Right lobe of liver (tissue), 6 donors: ENCODE measurements around the gene TTC23L. TPM values are rescaled to one million over a fixed set of nuclear protein-coding genes. Genes with fewer than 3 reads are reported as not detected.

ENCODE experiments used
- ATAC-seq, 4 donors: fragments of 200-7000 bp; cut with Tn5 transposase; one replicate each; pipeline ENCODE4 v1.9.1; 2020; ENCODE audit warnings: mild to moderate bottlenecking in 4 of 4, moderate library complexity in 4 of 4
- DNase-seq, 3 donors: peaks; one replicate each; pipeline ENCODE4 v3.0.0-alpha.2; 2020
- H3K27ac ChIP-seq, 3 donors: fragments of 200-600 bp; one replicate each; pipeline ENCODE4 v1.8.0; 2022
- H3K27me3 ChIP-seq, 2 donors: fragments of 200-600 bp; one replicate each; pipeline ENCODE4 v1.8.0; 2022
- H3K36me3 ChIP-seq, 4 donors: fragments of 200-600 bp; sonication (generic) in 1 of 4; one replicate each; pipeline versions ENCODE4 v1.5.1 to v1.8.0; 2017 to 2022; ENCODE audit warnings: control low read depth in 1 of 4
- H3K4me1 ChIP-seq, 4 donors: fragments of 200-600 bp; sonication (generic) in 1 of 4; one replicate each; pipeline versions ENCODE4 v1.5.1 to v1.8.0; 2017 to 2022; ENCODE audit warnings: control low read depth in 1 of 4
- H3K4me3 ChIP-seq, 3 donors: fragments of 200-600 bp; one replicate each; pipeline ENCODE4 v1.8.0; 2022
- H3K9me3 ChIP-seq, 4 donors: fragments of 200-600 bp; sonication (generic) in 1 of 4; one replicate each; pipeline versions ENCODE4 v1.5.1 to v1.8.0; 2017 to 2022; ENCODE audit warnings: control low read depth in 1 of 4
- POLR2A ChIP-seq: fragments of 450-650 bp; IDR thresholded peaks from one replicate; pipeline ENCODE4 v1.6.1; 2017; ENCODE audit warnings: antibody characterized with exemption, mild to moderate bottlenecking
- WGBS: methylation state at CpG from one replicate; pipeline ENCODE4 v1.1.6; 2018; ENCODE audit warnings: low coverage, low lambda C conversion rate; ENCODE audit not compliant: insufficient coverage; ENCODE audit errors: missing lambda C conversion rate; 5-methylcytosine and 5-hydroxymethylcytosine counted together
- intact Hi-C, 2 donors: fragments of 100-400 bp; cut with DNase I; formaldehyde crosslinking; loops; one replicate each; pipeline versions ENCODE4 v1.11.2 to v1.14.1; 2022
- total RNA-seq, 6 experiments: library from RNA; depleted of rRNA in 2 of 6; stranded (reverse); fragments of >200 nt in 2 of 6; fragmentation: NEBNext Ultra II Directional in 3 of 6; extraction: Animal tissue kit (Norgen Biotek cat#: 25700) in 3 of 6; gene quantifications; one replicate each; pipeline versions ENCODE4 v1.1.0 to v1.2.4, GENCODE V29; 2016 to 2023
- TF ChIP-seq, protein P1 (sequence below), 4 donors: fragments of 200-600 bp in 3 of 4; fragments of 450-650 bp in 1 of 4; IDR thresholded peaks; one replicate each; pipeline versions ENCODE4 v1.5.1 to v1.8.0; 2016 to 2022; ENCODE audit warnings: antibody characterized with exemption in 4 of 4, mild to moderate bottlenecking in 2 of 4
- donor health status: DM: no; HTN: yes; CAD: no.
- donor health status: DM: no; HTN: no; CAD: no.
- donor health status: DM: no; HTN: no; CAD: no.
- donor health status: DM: no; HTN: yes; CAD: no.
- donor health status: DM: no; HTN: yes; CAD: no.

TTC23L gene
- total RNA-seq, 6 experiments from 2014 or later, result 0.15 to 0.51 TPM; not detected in 4

DNA sequence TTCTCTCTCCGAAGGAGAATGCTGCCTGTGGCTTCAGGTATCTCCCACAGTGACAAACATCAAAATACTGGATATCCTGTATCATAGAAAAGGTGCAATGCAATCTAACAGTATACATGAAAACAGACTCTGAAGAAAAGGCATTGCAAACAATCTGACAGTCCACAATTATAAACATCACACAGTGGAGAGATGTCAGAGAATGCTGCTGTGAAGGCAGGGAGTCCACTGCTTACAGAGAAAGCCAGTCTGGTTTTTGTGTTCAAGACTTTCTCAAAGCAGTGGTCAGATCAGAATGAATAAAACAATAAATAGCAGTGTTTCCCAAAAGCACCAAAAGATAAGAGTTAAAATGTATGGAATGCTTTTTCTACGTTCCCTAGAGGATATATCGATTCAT is 28.7 kb downstream of the TTC23L start:
- Histone ChIP-seq H3K27me3 (no peaks in the 10 kb centered on the region), H3K27ac (no peak overlapping the region), H3K9me3 (no peaks in the 10 kb centered on the region), H3K4me3 (no peak overlapping the region), H3K36me3 (no peaks in the 10 kb centered on the region), H3K4me1 (peaks cover 0 to 8% (median 0%) of the 10 kb centered on the region in 4 donors)
- 86% methylated on average over 3 of the region's 3 CpGs for WGBS
- TF ChIP-seq, protein P1, sequence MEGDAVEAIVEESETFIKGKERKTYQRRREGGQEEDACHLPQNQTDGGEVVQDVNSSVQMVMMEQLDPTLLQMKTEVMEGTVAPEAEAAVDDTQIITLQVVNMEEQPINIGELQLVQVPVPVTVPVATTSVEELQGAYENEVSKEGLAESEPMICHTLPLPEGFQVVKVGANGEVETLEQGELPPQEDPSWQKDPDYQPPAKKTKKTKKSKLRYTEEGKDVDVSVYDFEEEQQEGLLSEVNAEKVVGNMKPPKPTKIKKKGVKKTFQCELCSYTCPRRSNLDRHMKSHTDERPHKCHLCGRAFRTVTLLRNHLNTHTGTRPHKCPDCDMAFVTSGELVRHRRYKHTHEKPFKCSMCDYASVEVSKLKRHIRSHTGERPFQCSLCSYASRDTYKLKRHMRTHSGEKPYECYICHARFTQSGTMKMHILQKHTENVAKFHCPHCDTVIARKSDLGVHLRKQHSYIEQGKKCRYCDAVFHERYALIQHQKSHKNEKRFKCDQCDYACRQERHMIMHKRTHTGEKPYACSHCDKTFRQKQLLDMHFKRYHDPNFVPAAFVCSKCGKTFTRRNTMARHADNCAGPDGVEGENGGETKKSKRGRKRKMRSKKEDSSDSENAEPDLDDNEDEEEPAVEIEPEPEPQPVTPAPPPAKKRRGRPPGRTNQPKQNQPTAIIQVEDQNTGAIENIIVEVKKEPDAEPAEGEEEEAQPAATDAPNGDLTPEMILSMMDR (IDR thresholded peaks at IDR 0.05), result no peak
- no peak for TF ChIP-seq POLR2A
- no peak for DNase-seq
- no peak for ATAC-seq
- intact Hi-C loops, result no loop called here

DNA sequence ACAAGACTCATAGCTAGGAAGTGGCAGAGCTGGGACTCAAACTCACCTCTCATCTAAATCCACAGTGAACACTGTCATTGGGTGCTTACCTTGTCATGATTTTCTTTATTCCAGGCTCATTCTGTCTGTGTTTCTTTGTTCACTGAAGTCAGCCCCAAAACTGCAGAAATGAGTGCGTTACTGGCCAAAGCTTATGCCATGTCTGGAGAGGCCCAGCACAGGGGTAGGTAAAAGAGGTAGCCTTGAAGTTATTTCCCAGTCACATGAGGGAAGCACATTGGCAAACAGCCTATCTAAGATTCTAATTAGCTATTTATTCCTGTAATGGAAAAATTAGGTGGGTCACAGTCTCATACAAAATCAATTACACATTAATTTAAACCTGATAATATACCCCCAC is 29.8 kb downstream of the TTC23L start:
- WGBS, result 86% methylated on average over 1 of the region's 1 CpG
- no peaks in the 10 kb centered on the region for H3K27me3 ChIP-seq
- peaks cover 0 to 8% (median 0%) of the 10 kb centered on the region in 4 donors for H3K4me1 ChIP-seq
- no peak overlapping the region for H3K4me3 ChIP-seq
- TF ChIP-seq, protein P1 (IDR thresholded peaks at IDR 0.05), result no peak
- DNase-seq (no peak), ATAC-seq (no peak)
- intact Hi-C loops, result no loop called here
- no peak overlapping the region for H3K27ac ChIP-seq
- no peaks in the 10 kb centered on the region for H3K36me3 ChIP-seq
- no peaks in the 10 kb centered on the region for H3K9me3 ChIP-seq

DNA sequence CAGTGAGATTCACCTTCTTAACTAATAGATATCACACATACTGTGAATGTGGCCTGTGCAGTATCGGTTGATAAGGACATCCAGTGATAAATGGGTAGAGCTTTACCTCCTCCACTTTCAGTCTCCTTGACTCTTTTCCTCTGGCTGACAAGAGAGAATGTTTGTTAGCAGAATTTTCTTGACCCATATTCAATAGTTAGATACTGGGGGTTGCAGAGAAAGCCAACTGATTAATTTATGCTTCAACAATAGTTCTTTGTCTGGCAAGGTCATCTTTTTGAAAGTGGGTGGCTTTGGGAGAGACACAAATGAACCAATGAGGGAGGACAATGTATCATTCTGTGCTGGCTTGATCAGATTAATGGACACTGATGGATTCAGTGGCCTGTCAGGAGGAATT is 30.3 kb downstream of the TTC23L start:
- H3K9me3 ChIP-seq, result no peaks in the 10 kb centered on the region
- DNase-seq (no peak), ATAC-seq (no peak)
- H3K27ac ChIP-seq, result no peak overlapping the region
- H3K4me3 ChIP-seq, result no peak overlapping the region
- H3K27me3 ChIP-seq, result no peaks in the 10 kb centered on the region
- peaks cover 0 to 8% (median 0%) of the 10 kb centered on the region in 4 donors for H3K4me1 ChIP-seq
- 87% methylated on average over 1 of the region's 1 CpG for WGBS
- intact Hi-C loops, result no loop called here
- no peaks in the 10 kb centered on the region for H3K36me3 ChIP-seq
- TF ChIP-seq POLR2A, result no peak
- TF ChIP-seq, protein P1 (IDR thresholded peaks at IDR 0.05), result no peak

DNA sequence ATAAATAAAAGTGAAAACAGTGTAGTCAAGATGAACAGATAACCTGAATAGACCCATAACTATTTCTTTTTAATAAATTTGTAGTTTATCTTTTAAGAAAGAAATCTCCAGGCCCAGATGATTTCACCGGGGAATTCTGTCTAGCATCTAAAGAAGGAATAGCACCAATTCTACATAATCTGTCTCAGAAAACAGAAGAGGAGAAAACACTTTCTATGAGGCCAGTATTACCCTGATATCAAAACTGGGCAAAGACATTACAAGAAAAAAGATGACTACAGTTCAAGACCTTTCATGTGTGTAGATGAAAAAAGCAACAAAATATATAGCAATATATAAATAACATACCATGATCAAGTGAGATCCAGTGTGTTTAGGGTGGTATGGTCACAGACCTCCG is 31.4 kb downstream of the TTC23L start:
- no peak for ATAC-seq
- DNase-seq, result no peak
- Histone ChIP-seq H3K9me3 (no peaks in the 10 kb centered on the region), H3K36me3 (no peaks in the 10 kb centered on the region), H3K27ac (no peak overlapping the region), H3K4me1 (peaks cover 0 to 8% (median 0%) of the 10 kb centered on the region in 4 donors), H3K27me3 (no peaks in the 10 kb centered on the region), H3K4me3 (no peak overlapping the region)
- WGBS, result 77% methylated on average over 2 of the region's 2 CpGs
- intact Hi-C loops, result no loop called here
- TF ChIP-seq POLR2A, result no peak
- TF ChIP-seq, protein P1 (IDR thresholded peaks at IDR 0.05), result no peak

DNA sequence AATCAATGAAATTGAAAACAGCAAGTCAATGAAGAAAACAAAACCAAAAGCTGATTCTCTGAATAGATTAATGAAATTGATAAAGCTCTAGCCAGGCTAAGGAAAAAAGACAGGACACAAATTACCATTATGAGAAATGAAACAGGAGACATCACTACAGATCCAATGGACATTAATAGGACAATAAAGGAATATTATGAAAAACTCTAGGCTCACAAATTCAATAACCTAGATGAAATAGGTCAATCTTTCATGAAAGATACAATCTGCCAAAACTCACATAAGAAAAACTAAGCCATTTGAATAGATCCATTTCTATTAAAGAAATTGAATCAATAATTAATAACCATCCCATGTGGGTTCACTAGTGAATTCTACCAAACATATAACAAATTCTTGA is 37.3 kb downstream of the TTC23L start:
- Histone ChIP-seq H3K36me3 (no peaks in the 10 kb centered on the region), H3K27me3 (no peaks in the 10 kb centered on the region), H3K4me3 (no peak overlapping the region), H3K4me1 (no peaks in the 10 kb centered on the region), H3K27ac (no peak overlapping the region), H3K9me3 (no peaks in the 10 kb centered on the region)
- ATAC-seq, result no peak
- intact Hi-C loops, result no loop called here
- DNase-seq, result no peak
- TF ChIP-seq POLR2A, result no peak
- TF ChIP-seq, protein P1 (IDR thresholded peaks at IDR 0.05), result no peak
